Neuronal stem cell (in vitro differentiated cells): ENCODE measurements around the gene TAF11L13.
A peak's percentile ranks its signal among the peaks of the same experiment; 100 is the strongest.
"Not testable (repeated sequence)": the region's sequence is repeated elsewhere in the genome, so short reads cannot be mapped to it uniquely, and the experiment has no call there.

Experiments used
- DNase-seq: peaks from one replicate; pipeline ENCODE4 v3.0.0-alpha.2; 2013; ENCODE audit warnings: low spot score
- H2AFZ ChIP-seq: one replicate; pipeline ENCODE4 v1.6.1; 2013; ENCODE audit warnings: mild to moderate bottlenecking, low read length, inconsistent platforms
- H2AK5ac ChIP-seq: 2 replicates; pipeline ENCODE4 v1.6.1; 2013; ENCODE audit warnings: low read depth, mild to moderate bottlenecking, inconsistent platforms, low read length, moderate library complexity, mixed read lengths
- H2BK120ac ChIP-seq: 2 replicates; pipeline ENCODE4 v1.6.1; 2013; ENCODE audit warnings: low read depth, mild to moderate bottlenecking, inconsistent platforms, low read length, moderate library complexity, mixed read lengths
- H2BK12ac ChIP-seq: one replicate; pipeline ENCODE4 v1.6.1; 2013; ENCODE audit warnings: low read length, inconsistent platforms
- H2BK15ac ChIP-seq: 2 replicates; pipeline ENCODE4 v1.6.1; 2013; ENCODE audit warnings: mild to moderate bottlenecking, low read length, inconsistent platforms, mixed read lengths
- H2BK5ac ChIP-seq: one replicate; pipeline ENCODE4 v1.6.1; 2013; ENCODE audit warnings: inconsistent platforms, mild to moderate bottlenecking, low read length, moderate library complexity
- H3K14ac ChIP-seq: one replicate; pipeline ENCODE4 v1.6.1; 2013; ENCODE audit warnings: low read length, inconsistent platforms
- H3K18ac ChIP-seq: 2 replicates; pipeline ENCODE4 v1.6.1; 2013; ENCODE audit warnings: low read length, inconsistent platforms
- H3K23ac ChIP-seq: 2 replicates; pipeline ENCODE4 v1.6.1; 2013; ENCODE audit warnings: low read depth, mild to moderate bottlenecking, mixed read lengths, low read length, inconsistent platforms; ENCODE audit not compliant: poor library complexity
- H3K27ac ChIP-seq: replicated peaks from 3 replicates; pipeline ENCODE4 v1.5.1; 2013; ENCODE audit warnings: low read length, inconsistent platforms
- H3K27me3 ChIP-seq, 3 experiments: 2 replicates each; pipeline ENCODE4 v1.6.1; 2013; ENCODE audit warnings: low read length in 3 of 3, mild to moderate bottlenecking in 2 of 3, inconsistent platforms in 1 of 3, low read depth in 1 of 3, mixed read lengths in 1 of 3, moderate library complexity in 1 of 3; ENCODE audit not compliant: control insufficient read depth in 3 of 3, insufficient read depth in 3 of 3
- H3K36me3 ChIP-seq, 2 donors: replicated peaks in 1 of 2; 2 replicates each; pipeline ENCODE4 v1.6.1; 2013; ENCODE audit warnings: low read length in 2 of 2; ENCODE audit not compliant: control insufficient read depth in 2 of 2, insufficient read depth in 2 of 2
- H3K4ac ChIP-seq: 2 replicates; pipeline ENCODE4 v1.6.1; 2013; ENCODE audit warnings: inconsistent platforms, mild to moderate bottlenecking, low read length, moderate library complexity
- H3K4me1 ChIP-seq, 2 donors: 1 replicate in 1 of 2; 2 replicates in 1 of 2; pipeline ENCODE4 v1.6.1; 2013; ENCODE audit warnings: low read length in 2 of 2, low read depth in 1 of 2; ENCODE audit not compliant: control insufficient read depth in 2 of 2, insufficient read depth in 1 of 2
- H3K4me2 ChIP-seq: one replicate; pipeline ENCODE4 v1.6.1; 2013; ENCODE audit warnings: mild to moderate bottlenecking, low read length, inconsistent platforms; ENCODE audit not compliant: insufficient read depth, poor library complexity, severe bottlenecking
- H3K4me3 ChIP-seq, 2 donors: 2 replicates each; pipeline ENCODE4 v1.5.1; 2013; ENCODE audit warnings: low read length in 2 of 2, mild to moderate bottlenecking in 2 of 2, inconsistent platforms in 1 of 2, moderate library complexity in 1 of 2
- H3K79me1 ChIP-seq: one replicate; pipeline ENCODE4 v1.6.1; 2013; ENCODE audit warnings: low read depth, mild to moderate bottlenecking, inconsistent platforms, low read length, moderate library complexity
- H3K9ac ChIP-seq: one replicate; pipeline ENCODE4 v1.6.1; 2013; ENCODE audit warnings: mild to moderate bottlenecking, low read depth, low read length, inconsistent platforms; ENCODE audit not compliant: poor library complexity
- H3K9me3 ChIP-seq, 2 donors: replicated peaks in 1 of 2; 2 replicates each; pipeline versions ENCODE3 to v1.6.1; 2013; ENCODE audit warnings: low read length in 2 of 2, mild to moderate bottlenecking in 2 of 2, inconsistent platforms in 1 of 2, low read depth in 1 of 2, mixed read lengths in 1 of 2, moderate library complexity in 1 of 2; ENCODE audit not compliant: control insufficient read depth in 2 of 2, insufficient read depth in 1 of 2
- H4K8ac ChIP-seq: one replicate; pipeline ENCODE4 v1.6.1; 2013; ENCODE audit warnings: low read depth, mild to moderate bottlenecking, inconsistent platforms, low read length, moderate library complexity
- H4K91ac ChIP-seq: one replicate; pipeline ENCODE4 v1.6.1; 2013; ENCODE audit warnings: low read length, low read depth, mild to moderate bottlenecking, inconsistent platforms; ENCODE audit not compliant: poor library complexity
- WGBS, 2 donors: extraction: QIAGEN DNeasy Blood & Tissue Kit; methylation state at CpG; one replicate each; pipeline ENCODE4 v1.1.7; 2013; ENCODE audit warnings: missing lambda C conversion rate in 2 of 2, mixed read lengths in 1 of 2; ENCODE audit not compliant: insufficient read length in 2 of 2, insufficient replicate concordance in 1 of 2; ENCODE audit errors: extremely low coverage in 2 of 2; 5-methylcytosine and 5-hydroxymethylcytosine counted together

TAF11L13 gene

GRCh38 chr5:17610092-17610491 lies 21.8 kb upstream of the TAF11L13 start, which contains the start of gene TAF11L12:
TSS of gene TAF11L12 (plus strand) at chr5:17610392.
- H3K9me3 ChIP-seq, H2BK120ac ChIP-seq, H3K27me3 ChIP-seq, H2BK12ac ChIP-seq, H3K27ac ChIP-seq, H4K91ac ChIP-seq, H3K4ac ChIP-seq, H2AFZ ChIP-seq, DNase-seq, H3K4me2 ChIP-seq, H3K14ac ChIP-seq, H2BK15ac ChIP-seq, H2AK5ac ChIP-seq, H2BK5ac ChIP-seq, H3K23ac ChIP-seq, H3K18ac ChIP-seq, H4K8ac ChIP-seq, H3K79me1 ChIP-seq, H3K9ac ChIP-seq, H3K36me3 ChIP-seq, H3K4me3 ChIP-seq, H3K4me1 ChIP-seq: not testable (repeated sequence)
- no CpG with 5 or more reads among the region's 2 CpGs for WGBS, 2 donors

- Histone ChIP-seq H3K79me1 (no peaks in the 10 kb centered on the region), H2AK5ac (no peak overlapping the region), H4K8ac (no peak overlapping the region), H3K4me3 (no peak overlapping the region), H3K4me1 (no peaks in the 10 kb centered on the region), H3K27me3 (no peaks in the 10 kb centered on the region), H3K18ac (peak overlapping the region; percentile 71), H2BK15ac (no peak overlapping the region), H3K9me3 (no peaks in the 10 kb centered on the region), H2BK120ac (no peak overlapping the region), H3K4ac (no peak overlapping the region), H3K4me2 (no peak overlapping the region), H3K27ac (no peak overlapping the region), H2BK12ac (no peak overlapping the region), H3K9ac (no peak overlapping the region), H2BK5ac (no peak overlapping the region), H3K36me3 (no peaks in the 10 kb centered on the region), H3K23ac (no peak overlapping the region), H3K14ac (no peak overlapping the region), H2AFZ (no peak overlapping the region), H4K91ac (no peak overlapping the region)
- no CpG with 5 or more reads among the region's 17 CpGs for WGBS, 2 donors
- DNase-seq: no peak
Observed at GRCh38 chr5:17614872-17615605, 16.8 kb upstream of the TAF11L13 start.

GRCh38 chr5:17619354-17619753 lies 12.5 kb upstream of the TAF11L13 start:
- no CpG with 5 or more reads among the region's 3 CpGs for WGBS, 2 donors
- Histone ChIP-seq H2BK12ac (no peak overlapping the region), H3K4me1 (no peaks in the 10 kb centered on the region)

GRCh38 chr5:17620627-17621026 lies 11.3 kb upstream of the TAF11L13 start:
- Histone ChIP-seq H3K18ac (peak overlapping the region; percentile 76), H2AFZ (no peak overlapping the region), H3K4me1 (no peaks in the 10 kb centered on the region), H2AK5ac (no peak overlapping the region), H3K4ac (no peak overlapping the region), H2BK120ac (no peak overlapping the region), H3K9me3 (no peaks in the 10 kb centered on the region), H3K4me3 (peak overlapping the region in 1 of 2 donors; percentile 9), H3K4me2 (no peak overlapping the region), H3K27ac (no peak overlapping the region), H4K91ac (no peak overlapping the region), H2BK5ac (no peak overlapping the region), H3K14ac (no peak overlapping the region), H3K23ac (no peak overlapping the region), H3K9ac (no peak overlapping the region), H2BK12ac (no peak overlapping the region), H4K8ac (no peak overlapping the region), H3K36me3 (no peaks in the 10 kb centered on the region), H2BK15ac (no peak overlapping the region), H3K79me1 (no peaks in the 10 kb centered on the region), H3K27me3 (no peaks in the 10 kb centered on the region)
- no CpG with 5 or more reads among the region's 17 CpGs for WGBS, 2 donors
- no peak for DNase-seq

More at GRCh38 chr5:17619354-17619753, 12.5 kb upstream of the TAF11L13 start:
- H3K14ac ChIP-seq: no peak overlapping the region
- no peak overlapping the region for H3K18ac ChIP-seq
- H3K27me3 ChIP-seq: no peaks in the 10 kb centered on the region
- H3K9ac ChIP-seq: no peak overlapping the region
- H2AK5ac ChIP-seq: no peak overlapping the region
- H4K8ac ChIP-seq: no peak overlapping the region
- no peaks in the 10 kb centered on the region for H3K79me1 ChIP-seq
- H2BK5ac ChIP-seq: no peak overlapping the region
- no peak overlapping the region for H2AFZ ChIP-seq
- H3K4ac ChIP-seq: no peak overlapping the region
- no peak overlapping the region for H3K4me2 ChIP-seq
- H4K91ac ChIP-seq: no peak overlapping the region
- no peak overlapping the region for H2BK15ac ChIP-seq
- no peak for DNase-seq
- no peak overlapping the region for H3K27ac ChIP-seq
- no peak overlapping the region for H3K23ac ChIP-seq
- H3K4me3 ChIP-seq: no peak overlapping the region
- no peaks in the 10 kb centered on the region for H3K9me3 ChIP-seq
- no peak overlapping the region for H2BK120ac ChIP-seq
- H3K36me3 ChIP-seq: no peaks in the 10 kb centered on the region
